Immature natural killer cell (primary cell): Measurements from ENCODE around the gene NLK. TPM values are rescaled to one million over a fixed set of nuclear protein-coding genes. Genes with fewer than 3 reads are reported as not detected.
"Not testable (repeated sequence)": the region's sequence is repeated elsewhere in the genome, so short reads cannot be mapped to it uniquely, and the experiment has no call there.

Source experiments
- DNase-seq, 3 donors: peaks; one replicate each; pipeline ENCODE4 v3.0.0; 2022; ENCODE audit warnings: mixed read lengths in 1 of 3
- H3K27ac Mint-ChIP-seq, 6 donors: one replicate each; pipeline ENCODE4 v1.8.0; 2020; ENCODE audit warnings: mixed read lengths in 6 of 6, mild to moderate bottlenecking in 5 of 6, inconsistent platforms in 4 of 6, moderate library complexity in 3 of 6
- H3K27me3 Mint-ChIP-seq, 3 donors: one replicate each; pipeline ENCODE4 v1.8.0; 2020 to 2021; ENCODE audit warnings: low read depth in 3 of 3, mild to moderate bottlenecking in 3 of 3, mixed read lengths in 3 of 3, moderate library complexity in 3 of 3, inconsistent platforms in 1 of 3
- H3K36me3 Mint-ChIP-seq, 3 donors: one replicate each; pipeline ENCODE4 v1.8.0; 2020; ENCODE audit warnings: mixed read lengths in 3 of 3, inconsistent platforms in 2 of 3, mild to moderate bottlenecking in 2 of 3
- H3K4me1 Mint-ChIP-seq, 2 donors: one replicate each; pipeline ENCODE4 v1.8.0; 2020; ENCODE audit warnings: inconsistent platforms in 2 of 2, mild to moderate bottlenecking in 2 of 2, mixed read lengths in 2 of 2, moderate library complexity in 1 of 2
- H3K4me3 Mint-ChIP-seq, 5 donors: one replicate each; pipeline ENCODE4 v1.8.0; 2020; ENCODE audit warnings: mild to moderate bottlenecking in 5 of 5, mixed read lengths in 5 of 5, inconsistent platforms in 3 of 5, moderate library complexity in 3 of 5
- H3K9me3 Mint-ChIP-seq, 6 donors: one replicate each; pipeline ENCODE4 v1.8.0; 2020; ENCODE audit warnings: mild to moderate bottlenecking in 6 of 6, mixed read lengths in 6 of 6, inconsistent platforms in 4 of 6, moderate library complexity in 3 of 6
- polyA plus RNA-seq, 3 donors: library from polyadenylated mRNA; unstranded; fragments of 300-500 nt; fragmentation: Illumina TruSeq; gene quantifications; one replicate each; pipeline ENCODE4 v1.2.3, GENCODE V29; 2021

Gene NLK
- polyA plus RNA-seq, 3 donors from 2014 or later, result 0.06 to 2.8 (median 2.3) TPM

- DNase-seq, H3K4me3 Mint-ChIP-seq, H3K4me1 Mint-ChIP-seq, H3K9me3 Mint-ChIP-seq, H3K36me3 Mint-ChIP-seq, H3K27ac Mint-ChIP-seq: not testable (repeated sequence)
- H3K27me3 Mint-ChIP-seq, result peaks cover 4 to 18% (median 7%) of the 10 kb centered on the region in 3 donors
These were observed 191.7 kb downstream of the NLK start for GRCh38 chr17:28233872-28234856.

- not testable (repeated sequence) for H3K27ac Mint-ChIP-seq, H3K4me1 Mint-ChIP-seq, DNase-seq, H3K9me3 Mint-ChIP-seq, H3K4me3 Mint-ChIP-seq, H3K36me3 Mint-ChIP-seq
- peaks cover 3 to 18% (median 4%) of the 10 kb centered on the region in 3 donors for H3K27me3 Mint-ChIP-seq
These were observed 192.7 kb downstream of the NLK start for GRCh38 chr17:28235066-28235700.

GRCh38 chr17:28236033-28236653 lies 193.7 kb downstream of the NLK start:
- H3K9me3 Mint-ChIP-seq, DNase-seq, H3K36me3 Mint-ChIP-seq, H3K27ac Mint-ChIP-seq, H3K4me3 Mint-ChIP-seq, H3K4me1 Mint-ChIP-seq: not testable (repeated sequence)
- peaks cover 3 to 11% (median 4%) of the 10 kb centered on the region in 3 donors for H3K27me3 Mint-ChIP-seq

DNA sequence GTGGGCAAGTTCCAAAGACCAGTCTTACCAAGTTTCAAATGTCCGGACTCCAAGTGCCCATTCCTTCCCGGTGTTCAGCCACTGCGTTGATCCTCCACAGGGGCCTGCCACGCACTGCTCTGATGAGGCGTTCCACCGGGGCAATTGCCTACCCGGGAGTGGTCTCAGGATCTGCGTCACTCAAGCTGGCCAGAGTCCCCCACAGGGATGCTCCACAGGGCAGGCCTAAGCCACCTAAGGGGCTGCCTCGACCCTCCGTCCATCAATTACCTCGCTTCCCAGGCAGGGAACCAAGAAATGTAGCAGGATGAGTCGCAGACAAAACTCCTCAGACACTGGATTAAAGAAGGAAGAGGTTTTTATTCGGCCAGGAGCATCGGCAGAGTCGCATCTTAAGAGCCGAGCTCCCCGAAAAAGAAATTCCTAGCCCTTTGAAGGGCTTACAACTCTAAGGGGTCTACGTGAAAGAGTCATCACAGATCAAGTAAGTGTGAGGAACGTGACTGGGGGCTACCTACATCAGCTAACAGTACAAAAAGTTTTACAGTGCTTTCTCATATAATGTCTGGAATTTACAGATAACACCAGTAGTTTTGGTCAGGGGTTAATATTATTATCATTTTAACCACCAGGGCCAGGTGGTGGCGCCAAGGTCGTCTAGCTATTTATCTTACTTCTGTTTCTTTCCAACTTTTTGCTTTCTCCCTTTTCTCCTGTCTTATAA lies 196.2 kb downstream of the NLK start:
- not testable (repeated sequence) for DNase-seq, H3K4me3 Mint-ChIP-seq, H3K4me1 Mint-ChIP-seq, H3K27ac Mint-ChIP-seq, H3K27me3 Mint-ChIP-seq, H3K36me3 Mint-ChIP-seq, H3K9me3 Mint-ChIP-seq

- no peak overlapping the region for H3K27ac Mint-ChIP-seq
- no peaks in the 10 kb centered on the region for H3K4me1 Mint-ChIP-seq
- no peak overlapping the region for H3K4me3 Mint-ChIP-seq
- no peaks in the 10 kb centered on the region for H3K9me3 Mint-ChIP-seq
- H3K27me3 Mint-ChIP-seq, result peaks cover 0 to 8% (median 3%) of the 10 kb centered on the region in 3 donors
- no peak for DNase-seq
- no peaks in the 10 kb centered on the region for H3K36me3 Mint-ChIP-seq
These were observed 196.8 kb downstream of the NLK start for GRCh38 chr17:28239271-28239624.

GRCh38 chr17:28240688-28241340 lies 198.3 kb downstream of the NLK start:
- Mint-ChIP-seq H3K4me1 (no peaks in the 10 kb centered on the region), H3K36me3 (no peaks in the 10 kb centered on the region), H3K4me3 (no peak overlapping the region), H3K27me3 (peaks cover 2 to 3% (median 3%) of the 10 kb centered on the region in 3 donors), H3K9me3 (no peaks in the 10 kb centered on the region), H3K27ac (no peak overlapping the region)
- no peak for DNase-seq

GRCh38 chr17:28242791-28243190 lies 200.3 kb downstream of the NLK start:
- H3K4me3 Mint-ChIP-seq, result no peak overlapping the region
- no peak for DNase-seq

GRCh38 chr17:28243268-28243667 lies 200.8 kb downstream of the NLK start:
- H3K27ac Mint-ChIP-seq, H3K27me3 Mint-ChIP-seq, H3K9me3 Mint-ChIP-seq, DNase-seq, H3K36me3 Mint-ChIP-seq, H3K4me1 Mint-ChIP-seq, H3K4me3 Mint-ChIP-seq: not testable (repeated sequence)

More at GRCh38 chr17:28242791-28243190, 200.3 kb downstream of the NLK start:
- Mint-ChIP-seq H3K27me3 (peaks cover 0 to 2% (median 2%) of the 10 kb centered on the region in 3 donors), H3K27ac (no peak overlapping the region), H3K36me3 (no peaks in the 10 kb centered on the region), H3K9me3 (no peaks in the 10 kb centered on the region), H3K4me1 (no peaks in the 10 kb centered on the region)

DNA sequence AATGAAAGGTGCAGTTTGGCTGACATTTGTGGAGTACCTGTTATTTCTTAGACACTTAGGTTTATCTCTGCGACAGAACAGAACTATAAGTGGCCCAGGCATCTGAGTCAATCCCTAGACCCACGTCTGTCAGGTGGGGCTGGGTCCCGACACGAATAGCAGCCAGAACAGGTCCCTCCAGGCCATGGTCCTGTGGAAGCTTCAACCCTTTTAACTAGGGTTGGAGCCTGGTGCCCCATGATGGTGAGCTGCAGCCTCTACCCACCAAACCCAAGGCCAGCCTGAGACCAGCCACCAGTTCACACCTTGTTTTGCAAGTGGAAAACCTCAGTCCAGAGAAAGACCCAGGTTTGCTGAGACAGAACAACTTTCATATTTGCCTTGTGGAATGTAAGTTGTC lies 202.0 kb downstream of the NLK start:
- Mint-ChIP-seq H3K36me3 (no peaks in the 10 kb centered on the region), H3K4me3 (no peak overlapping the region), H3K9me3 (no peaks in the 10 kb centered on the region), H3K27ac (no peak overlapping the region), H3K4me1 (no peaks in the 10 kb centered on the region), H3K27me3 (peaks cover 0 to 6% (median 5%) of the 10 kb centered on the region in 3 donors)
- no peak for DNase-seq

Other genes with a start within 250 kb of the NLK start
- gene NOS2, start 242.1 kb upstream of the NLK start, polyA plus RNA-seq, result not detected
- 10 to 100 TPM in 2 of 3 donors, 1 to 10 TPM in 1; 9.2 to 11.1 (median 10.3) TPM for gene LYRM9, start 149.3 kb upstream of the NLK start, polyA plus RNA-seq